NCI-H446 (cell line): ENCODE data around the gene YPEL3.

ENCODE experiments used
- DNase-seq, 2 experiments: peaks; one replicate each; lab custom pipeline; 2025; lab: John Stamatoyannopoulos, UW

YPEL3 gene

GRCh38 chr16:30069611-30070462 lies 26.2 kb downstream of the YPEL3 start:
- DNase-seq = no peak

DNA sequence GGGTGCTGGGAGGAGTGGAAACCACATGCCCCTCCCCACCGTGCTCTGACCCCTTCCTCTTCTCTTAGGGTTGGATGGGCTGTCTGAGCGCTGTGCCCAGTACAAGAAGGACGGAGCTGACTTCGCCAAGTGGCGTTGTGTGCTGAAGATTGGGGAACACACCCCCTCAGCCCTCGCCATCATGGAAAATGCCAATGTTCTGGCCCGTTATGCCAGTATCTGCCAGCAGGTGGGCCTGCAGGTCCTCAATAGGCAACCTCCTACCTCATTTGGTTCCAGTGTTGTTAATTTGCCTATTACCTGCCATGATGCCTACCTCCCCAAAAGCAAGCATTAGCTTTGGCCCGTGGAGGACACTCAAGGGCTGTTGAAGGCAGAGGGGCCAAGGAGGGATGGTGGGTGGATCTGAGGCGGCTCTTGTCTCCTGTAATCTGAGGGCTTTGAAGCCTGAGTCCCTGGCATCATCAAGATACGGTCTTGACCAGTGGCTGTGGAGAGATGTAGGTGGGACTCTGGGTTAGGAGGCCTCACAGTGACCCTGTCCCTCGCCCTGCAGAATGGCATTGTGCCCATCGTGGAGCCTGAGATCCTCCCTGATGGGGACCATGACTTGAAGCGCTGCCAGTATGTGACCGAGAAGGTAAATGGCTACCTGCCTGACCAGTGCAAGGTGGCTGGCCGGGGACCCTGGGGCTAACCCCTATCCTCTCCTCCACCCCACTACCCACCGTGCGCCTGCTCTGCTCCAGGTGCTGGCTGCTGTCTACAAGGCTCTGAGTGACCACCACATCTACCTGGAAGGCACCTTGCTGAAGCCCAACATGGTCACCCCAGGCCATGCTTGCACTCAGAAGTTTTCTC lies 27.0 kb downstream of the YPEL3 start:
- no peak for DNase-seq

- DNase-seq = no peak
Observed at GRCh38 chr16:30068333-30068732, 27.7 kb downstream of the YPEL3 start.

DNA sequence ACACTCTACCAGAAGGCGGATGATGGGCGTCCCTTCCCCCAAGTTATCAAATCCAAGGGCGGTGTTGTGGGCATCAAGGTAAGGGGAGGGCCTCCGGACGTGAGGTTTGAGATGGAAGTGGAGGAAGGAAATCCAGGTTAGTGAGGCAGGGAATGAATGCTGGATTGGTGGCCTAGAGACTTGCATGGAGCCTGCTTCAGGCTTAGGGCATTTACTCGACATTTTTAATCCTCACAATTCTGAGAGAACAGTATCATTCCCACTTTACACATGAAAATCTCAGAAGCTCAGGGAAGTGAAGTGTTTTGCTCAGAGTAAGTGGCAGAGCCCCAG lies 28.5 kb downstream of the YPEL3 start:
- DNase-seq = no peak

- DNase-seq = no peak
Observed at GRCh38 chr16:30066761-30067583, 29.0 kb downstream of the YPEL3 start.

DNA sequence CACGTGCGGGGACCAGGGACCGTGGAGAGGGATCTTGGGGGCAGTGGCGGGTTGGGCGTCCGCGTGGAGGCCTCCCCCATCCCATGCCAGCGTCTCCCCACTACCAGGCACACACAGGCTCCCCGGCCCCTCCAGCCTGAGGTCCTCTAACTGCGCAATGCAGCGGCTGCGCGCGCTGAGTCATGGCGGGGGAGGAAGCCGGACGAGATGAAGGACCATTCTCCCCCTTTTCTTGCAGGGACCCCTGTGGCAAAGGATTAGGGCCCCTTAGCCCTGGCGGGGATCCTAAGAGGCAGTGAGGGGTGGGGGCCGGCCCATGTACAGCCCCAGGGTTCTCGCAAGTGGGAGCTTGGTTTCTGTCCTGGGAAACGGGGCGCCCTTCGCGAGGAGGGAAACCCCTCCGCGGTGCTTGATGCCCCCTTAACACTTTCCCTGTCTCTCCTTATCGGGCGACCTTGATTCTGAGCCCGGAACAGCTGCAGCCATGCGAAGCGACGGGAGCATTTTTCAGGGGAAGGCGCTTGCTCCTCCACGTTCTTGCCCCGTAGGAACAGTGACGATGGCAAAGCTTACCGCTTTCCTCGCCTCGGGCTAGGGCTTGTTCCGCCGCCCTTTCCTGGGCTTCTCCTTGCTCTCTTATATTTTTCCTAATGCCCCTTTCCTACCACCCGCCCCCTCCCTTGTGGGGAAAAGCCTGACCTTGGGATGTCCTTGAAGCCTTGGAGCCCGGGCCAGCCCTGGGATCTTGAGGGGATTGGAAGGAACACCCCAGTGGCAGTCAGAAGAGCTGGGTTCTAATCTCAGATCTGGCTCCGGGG lies 29.9 kb downstream of the YPEL3 start:
- no peak for DNase-seq

DNA sequence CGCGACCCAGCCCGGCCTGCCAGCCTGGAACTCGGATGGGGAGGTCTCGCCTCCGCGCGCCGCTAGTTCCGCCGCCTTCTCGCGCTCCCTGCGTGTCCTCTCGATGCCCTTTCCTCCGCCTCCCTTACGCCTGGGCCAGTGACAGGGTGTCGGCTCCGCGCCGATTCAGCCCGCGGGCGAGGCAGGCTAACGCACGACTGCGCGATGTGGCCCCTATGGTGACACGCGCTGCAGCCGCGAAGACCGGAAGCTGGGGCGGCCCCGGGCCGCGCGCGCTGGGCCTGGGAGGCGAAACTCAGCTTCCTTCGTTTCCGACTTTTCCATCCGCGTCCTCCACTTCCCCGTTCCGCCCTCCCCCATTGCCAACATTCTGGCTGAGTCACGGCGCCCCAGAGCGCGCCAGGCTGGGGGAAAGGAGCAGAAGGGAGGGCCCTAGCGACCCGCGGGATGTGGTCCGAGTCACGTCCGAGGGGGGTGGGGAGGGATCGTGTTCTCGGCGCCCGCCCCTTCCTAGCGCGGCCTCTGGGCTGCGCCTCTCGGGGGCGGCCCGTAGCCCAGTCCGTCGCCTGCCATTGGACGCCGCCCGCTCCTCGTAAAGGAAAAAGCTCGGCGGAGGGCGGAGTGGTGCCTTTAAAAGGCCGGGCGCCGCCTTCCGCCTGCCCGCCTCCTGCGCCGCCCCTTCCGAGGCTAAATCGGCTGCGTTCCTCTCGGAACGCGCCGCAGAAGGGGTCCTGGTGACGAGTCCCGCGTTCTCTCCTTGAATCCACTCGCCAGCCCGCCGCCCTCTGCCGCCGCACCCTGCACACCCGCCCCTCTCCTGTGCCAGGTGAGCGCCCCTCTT lies 30.7 kb downstream of the YPEL3 start, which contains the start of gene ALDOA:
TSS of gene ALDOA (plus strand) at position 659 of the 841 bp plus-strand sequence. CDS start 1,138 bp downstream, outside the sequence.
- peak; percentile 89 to 97 for DNase-seq

GRCh38 chr16:30064729-30065101 lies 31.3 kb downstream of the YPEL3 start:
- DNase-seq = no peak

GRCh38 chr16:30063893-30064728 lies 31.9 kb downstream of the YPEL3 start:
- DNase-seq = peak; percentile 45 to 54

- DNase-seq = no peak
Observed at GRCh38 chr16:30063278-30063892, 32.6 kb downstream of the YPEL3 start.

GRCh38 chr16:30060836-30061554 lies 35.0 kb downstream of the YPEL3 start:
- DNase-seq = no peak

DNA sequence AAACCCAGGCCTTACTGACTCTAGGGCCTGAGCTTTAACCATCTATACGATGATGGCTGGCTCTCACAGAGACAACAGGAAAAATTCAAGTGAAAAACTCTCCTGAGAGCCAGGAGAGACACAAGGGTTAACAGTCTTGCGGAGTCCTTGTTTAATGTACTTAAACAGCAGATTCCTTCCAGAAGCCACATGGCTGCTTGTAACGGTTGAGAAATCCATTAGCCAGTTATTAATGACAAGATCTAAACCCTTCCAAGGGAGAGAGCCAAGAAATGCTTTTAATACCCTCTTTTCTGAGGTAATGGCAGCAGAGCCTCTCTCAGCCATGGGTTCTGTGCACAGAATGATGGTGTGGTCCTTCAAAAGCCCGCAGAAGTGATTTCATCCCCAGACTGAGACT lies 35.7 kb downstream of the YPEL3 start:
- no peak for DNase-seq

GRCh38 chr16:30054959-30055553 lies 41.0 kb downstream of the YPEL3 start:
- DNase-seq = no peak

DNA sequence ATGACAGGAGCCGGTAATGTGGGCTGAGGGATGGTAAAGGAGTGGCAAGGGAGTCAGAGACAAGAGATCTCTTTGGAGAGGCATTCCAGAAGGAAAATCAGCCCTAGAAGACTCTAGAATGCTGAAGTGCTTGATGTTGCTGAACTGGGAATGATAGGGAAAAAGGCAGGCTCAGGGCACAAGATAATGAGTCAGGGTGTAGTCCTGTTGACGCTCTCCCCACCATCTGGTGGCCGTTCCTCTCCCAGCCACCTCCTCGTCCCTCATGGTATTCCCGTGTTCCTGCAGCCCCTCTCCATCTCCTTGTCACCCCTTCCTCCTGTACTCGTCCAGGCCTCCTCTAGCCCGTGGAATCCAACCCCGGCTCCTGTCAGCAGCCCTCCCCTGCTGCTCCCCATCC lies 41.6 kb downstream of the YPEL3 start:
- no peak for DNase-seq

DNA sequence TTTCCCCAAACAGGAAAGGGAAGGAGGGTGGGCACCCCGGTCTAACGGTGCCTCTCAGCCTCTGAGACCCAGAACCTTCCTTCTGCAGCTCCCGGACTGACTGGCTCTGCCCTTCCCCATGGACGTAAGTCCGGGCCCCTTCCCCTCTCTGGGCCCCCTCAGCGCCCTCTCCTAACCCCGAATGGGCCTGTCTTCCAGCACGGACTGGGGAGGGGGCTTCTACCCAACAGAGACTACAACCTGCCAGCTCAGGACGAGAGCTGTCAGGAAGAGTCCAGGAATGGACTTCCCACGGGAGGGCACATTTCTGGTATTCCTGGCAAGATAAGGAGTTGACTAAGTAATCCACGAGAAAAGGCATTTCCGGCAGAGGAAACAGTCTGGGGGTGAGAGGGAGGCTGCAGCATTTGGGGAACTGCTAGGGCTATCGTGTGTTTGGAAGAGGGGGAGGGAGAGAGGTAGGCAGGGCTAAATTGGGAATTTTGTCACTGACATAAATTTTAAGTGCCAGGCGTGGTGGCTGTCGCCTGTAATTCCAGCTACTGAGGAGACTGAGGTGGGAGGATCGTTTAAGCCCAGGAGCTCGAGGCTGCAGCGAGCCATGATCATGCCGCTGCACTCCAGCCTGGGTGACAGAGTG lies 42.5 kb downstream of the YPEL3 start:
- no peak for DNase-seq

GRCh38 chr16:30052671-30053372 lies 43.2 kb downstream of the YPEL3 start:
- peak; percentile 63 to 90 for DNase-seq

DNA sequence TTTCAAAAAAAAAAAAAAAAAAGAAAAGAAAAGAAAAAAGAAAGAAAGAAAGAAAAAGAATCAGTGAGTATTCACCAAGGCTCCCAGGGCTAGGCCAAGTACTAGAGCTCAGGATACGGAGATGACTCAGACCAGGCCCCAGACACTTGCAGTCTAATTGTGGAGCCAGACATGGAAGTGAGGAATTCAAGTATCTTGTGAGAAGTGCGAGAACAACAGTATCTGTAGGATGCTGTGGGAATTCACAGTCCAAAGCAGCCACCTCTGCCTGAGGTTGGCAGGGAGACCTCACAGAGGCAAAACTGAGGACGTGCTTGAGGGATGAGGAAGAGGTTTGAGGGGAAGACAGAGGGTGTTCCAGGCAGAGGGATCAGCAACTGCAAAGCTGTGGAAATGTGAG lies 44.5 kb downstream of the YPEL3 start:
- no peak for DNase-seq
